ENCODE results near the gene FBXO21. TPM values are rescaled to one million over a fixed set of nuclear protein-coding genes. Genes with fewer than 3 reads are reported as not detected.
A peak's percentile ranks its signal among the peaks of the same experiment; 100 is the strongest.

The FBXO21 gene
- total and polyA plus RNA-seq, 2 experiments from 2014 or later = 46.3 to 84.2 TPM

- TF ChIP-seq, protein P1, sequence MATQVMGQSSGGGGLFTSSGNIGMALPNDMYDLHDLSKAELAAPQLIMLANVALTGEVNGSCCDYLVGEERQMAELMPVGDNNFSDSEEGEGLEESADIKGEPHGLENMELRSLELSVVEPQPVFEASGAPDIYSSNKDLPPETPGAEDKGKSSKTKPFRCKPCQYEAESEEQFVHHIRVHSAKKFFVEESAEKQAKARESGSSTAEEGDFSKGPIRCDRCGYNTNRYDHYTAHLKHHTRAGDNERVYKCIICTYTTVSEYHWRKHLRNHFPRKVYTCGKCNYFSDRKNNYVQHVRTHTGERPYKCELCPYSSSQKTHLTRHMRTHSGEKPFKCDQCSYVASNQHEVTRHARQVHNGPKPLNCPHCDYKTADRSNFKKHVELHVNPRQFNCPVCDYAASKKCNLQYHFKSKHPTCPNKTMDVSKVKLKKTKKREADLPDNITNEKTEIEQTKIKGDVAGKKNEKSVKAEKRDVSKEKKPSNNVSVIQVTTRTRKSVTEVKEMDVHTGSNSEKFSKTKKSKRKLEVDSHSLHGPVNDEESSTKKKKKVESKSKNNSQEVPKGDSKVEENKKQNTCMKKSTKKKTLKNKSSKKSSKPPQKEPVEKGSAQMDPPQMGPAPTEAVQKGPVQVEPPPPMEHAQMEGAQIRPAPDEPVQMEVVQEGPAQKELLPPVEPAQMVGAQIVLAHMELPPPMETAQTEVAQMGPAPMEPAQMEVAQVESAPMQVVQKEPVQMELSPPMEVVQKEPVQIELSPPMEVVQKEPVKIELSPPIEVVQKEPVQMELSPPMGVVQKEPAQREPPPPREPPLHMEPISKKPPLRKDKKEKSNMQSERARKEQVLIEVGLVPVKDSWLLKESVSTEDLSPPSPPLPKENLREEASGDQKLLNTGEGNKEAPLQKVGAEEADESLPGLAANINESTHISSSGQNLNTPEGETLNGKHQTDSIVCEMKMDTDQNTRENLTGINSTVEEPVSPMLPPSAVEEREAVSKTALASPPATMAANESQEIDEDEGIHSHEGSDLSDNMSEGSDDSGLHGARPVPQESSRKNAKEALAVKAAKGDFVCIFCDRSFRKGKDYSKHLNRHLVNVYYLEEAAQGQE (IDR thresholded peaks at IDR 0.05; ENCODE audit: unreplicated experiment) = no peak
- TF ChIP-seq ZNF331 (CRISPR knock-in tag; IDR thresholded peaks at IDR 0.05; ENCODE audit: low read depth) (no peak), CREB1 (CRISPR knock-in tag; IDR thresholded peaks at IDR 0.05; ENCODE audit: low read depth) (no peak), POLR2AphosphoS5 (IDR thresholded peaks at IDR 0.05; ENCODE audit: low read depth) (no peak)
These were observed 92.3 kb downstream of the FBXO21 start (continued) for GRCh38 chr12:117098024-117098360.

- Mint-ChIP-seq H3K27ac (no peak overlapping the region), H3K4me1 (peaks cover 12% of the 10 kb centered on the region), H3K36me3 (ENCODE audit: low read depth) (peaks cover 2% of the 10 kb centered on the region; the same call in 1 of the 3 replicates), H3K9me3 (no peaks in the 10 kb centered on the region), H3K4me3 (peak overlapping the region; percentile 70; the same call in 1 of the 3 replicates), H3K27me3 (ENCODE audit: insufficient read depth, low read depth, poor library complexity) (peaks cover 29% of the 10 kb centered on the region)
- H3F3A ChIP-seq (replicated peaks; ENCODE audit: low read depth) = 0 out of 2 replicates have a peak, but pooled peaks cover 2% of the 10 kb centered on the region
- no peaks in the 10 kb centered on the region for H3K36me3 ChIP-seq (ENCODE audit: insufficient read depth)
- peaks cover 28% of the 10 kb centered on the region for H3K27me3 ChIP-seq (ENCODE audit: insufficient read depth)
- no peak overlapping the region for H2AFZ ChIP-seq
- DNase-seq (ENCODE audit: low spot score) (no peak), ATAC-seq (no peak)
- no peak overlapping the region for H3K27ac ChIP-seq (ENCODE audit: low read depth)
- no peak overlapping the region for H3K4me2 ChIP-seq
- no peaks in the 10 kb centered on the region; the same call in 1 of the 2 replicates for H4K20me1 ChIP-seq (replicated peaks; ENCODE audit: insufficient read depth)
- H3K79me2 ChIP-seq (replicated peaks; ENCODE audit: insufficient read depth) = no peaks in the 10 kb centered on the region
- TF ChIP-seq ZNF331 (CRISPR knock-in tag; IDR thresholded peaks at IDR 0.05; ENCODE audit: low read depth) (no peak), ETS1 (IDR thresholded peaks at IDR 0.05) (no peak)
- TF ChIP-seq, protein P2, sequence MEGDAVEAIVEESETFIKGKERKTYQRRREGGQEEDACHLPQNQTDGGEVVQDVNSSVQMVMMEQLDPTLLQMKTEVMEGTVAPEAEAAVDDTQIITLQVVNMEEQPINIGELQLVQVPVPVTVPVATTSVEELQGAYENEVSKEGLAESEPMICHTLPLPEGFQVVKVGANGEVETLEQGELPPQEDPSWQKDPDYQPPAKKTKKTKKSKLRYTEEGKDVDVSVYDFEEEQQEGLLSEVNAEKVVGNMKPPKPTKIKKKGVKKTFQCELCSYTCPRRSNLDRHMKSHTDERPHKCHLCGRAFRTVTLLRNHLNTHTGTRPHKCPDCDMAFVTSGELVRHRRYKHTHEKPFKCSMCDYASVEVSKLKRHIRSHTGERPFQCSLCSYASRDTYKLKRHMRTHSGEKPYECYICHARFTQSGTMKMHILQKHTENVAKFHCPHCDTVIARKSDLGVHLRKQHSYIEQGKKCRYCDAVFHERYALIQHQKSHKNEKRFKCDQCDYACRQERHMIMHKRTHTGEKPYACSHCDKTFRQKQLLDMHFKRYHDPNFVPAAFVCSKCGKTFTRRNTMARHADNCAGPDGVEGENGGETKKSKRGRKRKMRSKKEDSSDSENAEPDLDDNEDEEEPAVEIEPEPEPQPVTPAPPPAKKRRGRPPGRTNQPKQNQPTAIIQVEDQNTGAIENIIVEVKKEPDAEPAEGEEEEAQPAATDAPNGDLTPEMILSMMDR (conservative IDR thresholded peaks at IDR 0.05; ENCODE audit: low read depth in 2 of 2) = no peak
- TF ChIP-seq, protein P1 (IDR thresholded peaks at IDR 0.05; ENCODE audit: unreplicated experiment) = no peak
- no peaks in the 10 kb centered on the region; the same call in 1 of the 2 replicates for H3K4me1 ChIP-seq (ENCODE audit: insufficient read depth)
- no peak overlapping the region for H3K4me3 ChIP-seq
- H3K9me2 ChIP-seq (ENCODE audit: insufficient read depth) = no peaks in the 10 kb centered on the region
These were observed 93.1 kb downstream of the FBXO21 start for GRCh38 chr12:117097159-117097558.
